Skeletal muscle satellite cell (primary cell): ENCODE results near the gene CREB3L2.

Source experiments
- H3K27me3 ChIP-seq: 2 replicates; pipeline ENCODE4 v1.7.0; 2013; ENCODE audit warnings: low read length; ENCODE audit not compliant: control insufficient read depth, insufficient read depth
- H3K36me3 ChIP-seq: 2 replicates; pipeline ENCODE4 v1.7.0; 2013; ENCODE audit warnings: mild to moderate bottlenecking, control low read depth, low read length; ENCODE audit not compliant: insufficient read depth
- H3K4me1 ChIP-seq: 2 replicates; pipeline ENCODE4 v1.7.0; 2013; ENCODE audit warnings: low read length; ENCODE audit not compliant: control insufficient read depth, insufficient read depth
- H3K4me2 ChIP-seq: 2 replicates; pipeline ENCODE4 v1.7.0; 2013; ENCODE audit warnings: mild to moderate bottlenecking, low read length
- H3K4me3 ChIP-seq: 2 replicates; pipeline ENCODE4 v1.7.0; 2013; ENCODE audit warnings: low read length
- H3K9ac ChIP-seq: 2 replicates; pipeline ENCODE4 v1.7.0; 2013; ENCODE audit warnings: mild to moderate bottlenecking, low read depth, low read length, moderate library complexity
- H3K9me3 ChIP-seq: replicated peaks from 2 replicates; pipeline ENCODE4 v1.7.0; 2013; ENCODE audit warnings: mild to moderate bottlenecking, control low read depth, low read length

The CREB3L2 gene

GRCh38 chr7:137967143-137968018 is 34.5 kb downstream of the CREB3L2 start:
- Histone ChIP-seq H3K9me3 (no peaks in the 10 kb centered on the region), H3K27me3 (no peaks in the 10 kb centered on the region), H3K4me2 (peak overlapping the region; percentile 6), H3K4me3 (peak overlapping the region; percentile 3), H3K9ac (peak overlapping the region; percentile 40), H3K4me1 (peaks cover 46% of the 10 kb centered on the region), H3K36me3 (peaks cover 14% of the 10 kb centered on the region)

GRCh38 chr7:137966641-137967142 is 35.2 kb downstream of the CREB3L2 start:
- H3K4me1 ChIP-seq = peaks cover 49% of the 10 kb centered on the region
- peak overlapping the region; percentile 40 for H3K9ac ChIP-seq

GRCh38 chr7:137965942-137966640 is 35.8 kb downstream of the CREB3L2 start:
- H3K9me3 ChIP-seq = no peaks in the 10 kb centered on the region
- H3K27me3 ChIP-seq = no peaks in the 10 kb centered on the region
- no peak overlapping the region for H3K4me2 ChIP-seq
- peak overlapping the region; percentile 40 for H3K9ac ChIP-seq
- H3K4me1 ChIP-seq = peaks cover 55% of the 10 kb centered on the region
- no peak overlapping the region for H3K4me3 ChIP-seq
- peaks cover 14% of the 10 kb centered on the region for H3K36me3 ChIP-seq

More at GRCh38 chr7:137966641-137967142, 35.2 kb downstream of the CREB3L2 start:
- Histone ChIP-seq H3K27me3 (no peaks in the 10 kb centered on the region), H3K36me3 (peaks cover 14% of the 10 kb centered on the region), H3K9me3 (no peaks in the 10 kb centered on the region), H3K4me2 (no peak overlapping the region), H3K4me3 (peak overlapping the region; percentile 3)

DNA sequence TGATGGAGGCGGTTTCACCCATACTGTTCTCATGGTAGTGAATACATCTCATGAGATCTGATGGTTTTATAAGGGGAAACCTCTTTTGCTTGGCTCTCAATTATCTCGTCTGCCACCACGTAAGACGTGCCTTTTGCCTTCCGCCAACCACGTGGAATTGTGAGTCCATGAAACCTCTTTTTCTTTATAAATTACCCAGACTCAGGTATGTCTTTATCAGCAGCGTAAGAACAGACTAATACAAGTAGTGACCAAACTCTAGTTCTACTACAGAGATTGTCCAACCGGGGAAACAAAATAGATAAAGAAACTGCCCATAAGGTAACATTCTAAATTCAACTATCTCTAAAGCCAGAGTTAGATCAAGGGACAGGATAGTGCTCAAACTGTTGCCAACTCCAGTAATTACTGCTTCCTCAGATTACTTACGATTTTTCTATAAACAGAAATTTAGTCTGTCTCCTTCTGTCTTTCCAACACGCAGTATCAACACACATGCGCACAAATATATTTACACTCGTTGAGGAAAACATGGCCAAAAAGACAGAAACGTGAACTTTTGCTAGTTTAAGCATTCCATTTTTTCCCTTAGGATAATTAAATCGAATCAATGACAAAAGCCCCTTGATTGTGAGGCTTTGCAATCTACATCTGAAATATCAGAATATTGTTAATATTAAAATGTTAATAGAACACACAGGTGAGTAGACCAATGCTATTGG is 36.9 kb downstream of the CREB3L2 start:
- H3K36me3 ChIP-seq = peaks cover 14% of the 10 kb centered on the region
- H3K4me1 ChIP-seq = peaks cover 47% of the 10 kb centered on the region
- no peak overlapping the region for H3K9ac ChIP-seq
- no peaks in the 10 kb centered on the region for H3K27me3 ChIP-seq
- H3K9me3 ChIP-seq = no peaks in the 10 kb centered on the region
- no peak overlapping the region for H3K4me3 ChIP-seq
- H3K4me2 ChIP-seq = no peak overlapping the region

DNA sequence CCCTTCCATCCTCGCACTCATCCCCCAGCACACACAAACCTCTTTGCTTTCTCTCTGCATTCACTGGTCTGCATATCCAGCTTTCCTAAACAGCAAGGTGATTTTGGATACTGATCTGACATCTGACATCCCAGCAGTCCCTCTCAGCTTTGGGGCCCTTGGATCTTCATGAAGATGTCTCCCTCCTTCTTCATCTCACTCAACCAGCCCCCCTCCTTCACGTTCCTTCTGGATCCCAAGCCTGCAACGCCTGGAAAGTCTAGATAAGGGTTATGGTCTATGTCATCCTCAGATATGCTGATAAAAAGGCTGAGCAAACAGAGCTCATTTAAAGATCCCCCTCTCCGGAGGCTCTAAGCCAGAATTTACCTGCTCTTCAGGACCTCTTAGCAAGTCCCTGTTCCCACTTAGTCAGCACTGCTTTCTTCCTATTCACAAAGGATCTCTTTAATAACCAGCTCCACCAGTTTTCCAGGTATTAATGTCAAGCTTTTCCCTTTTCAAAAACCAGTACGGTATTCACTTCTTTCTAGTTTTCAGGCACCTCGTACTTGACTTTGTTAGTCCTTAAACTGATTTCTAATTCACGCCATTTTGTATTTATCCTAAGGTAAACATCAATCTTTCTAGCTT is 38.9 kb downstream of the CREB3L2 start:
- Histone ChIP-seq H3K4me1 (peaks cover 41% of the 10 kb centered on the region), H3K4me2 (no peak overlapping the region), H3K36me3 (peaks cover 20% of the 10 kb centered on the region)

GRCh38 chr7:137962491-137962874 is 39.4 kb downstream of the CREB3L2 start:
- H3K9me3 ChIP-seq = no peaks in the 10 kb centered on the region
- peaks cover 41% of the 10 kb centered on the region for H3K4me1 ChIP-seq
- H3K4me3 ChIP-seq = no peak overlapping the region
- H3K9ac ChIP-seq = no peak overlapping the region
- no peak overlapping the region for H3K4me2 ChIP-seq
- H3K27me3 ChIP-seq = no peaks in the 10 kb centered on the region
- peaks cover 22% of the 10 kb centered on the region for H3K36me3 ChIP-seq

More for the DNA sequence above, 38.9 kb downstream of the CREB3L2 start:
- no peak overlapping the region for H3K4me3 ChIP-seq
- H3K9ac ChIP-seq = no peak overlapping the region
- no peaks in the 10 kb centered on the region for H3K9me3 ChIP-seq
- no peaks in the 10 kb centered on the region for H3K27me3 ChIP-seq

GRCh38 chr7:137961200-137962177 is 40.4 kb downstream of the CREB3L2 start:
- no peak overlapping the region for H3K4me2 ChIP-seq
- no peak overlapping the region for H3K9ac ChIP-seq
- H3K4me3 ChIP-seq = no peak overlapping the region
- H3K9me3 ChIP-seq = no peaks in the 10 kb centered on the region
- peaks cover 22% of the 10 kb centered on the region for H3K36me3 ChIP-seq
- H3K27me3 ChIP-seq = no peaks in the 10 kb centered on the region
- peaks cover 31% of the 10 kb centered on the region for H3K4me1 ChIP-seq

- no peak overlapping the region for H3K9ac ChIP-seq
- H3K27me3 ChIP-seq = no peaks in the 10 kb centered on the region
- H3K9me3 ChIP-seq = no peaks in the 10 kb centered on the region
- no peak overlapping the region for H3K4me2 ChIP-seq
- no peak overlapping the region for H3K4me3 ChIP-seq
- H3K4me1 ChIP-seq = peaks cover 26% of the 10 kb centered on the region
- peaks cover 22% of the 10 kb centered on the region for H3K36me3 ChIP-seq
Measured at GRCh38 chr7:137960020-137960419, 41.9 kb downstream of the CREB3L2 start.

DNA sequence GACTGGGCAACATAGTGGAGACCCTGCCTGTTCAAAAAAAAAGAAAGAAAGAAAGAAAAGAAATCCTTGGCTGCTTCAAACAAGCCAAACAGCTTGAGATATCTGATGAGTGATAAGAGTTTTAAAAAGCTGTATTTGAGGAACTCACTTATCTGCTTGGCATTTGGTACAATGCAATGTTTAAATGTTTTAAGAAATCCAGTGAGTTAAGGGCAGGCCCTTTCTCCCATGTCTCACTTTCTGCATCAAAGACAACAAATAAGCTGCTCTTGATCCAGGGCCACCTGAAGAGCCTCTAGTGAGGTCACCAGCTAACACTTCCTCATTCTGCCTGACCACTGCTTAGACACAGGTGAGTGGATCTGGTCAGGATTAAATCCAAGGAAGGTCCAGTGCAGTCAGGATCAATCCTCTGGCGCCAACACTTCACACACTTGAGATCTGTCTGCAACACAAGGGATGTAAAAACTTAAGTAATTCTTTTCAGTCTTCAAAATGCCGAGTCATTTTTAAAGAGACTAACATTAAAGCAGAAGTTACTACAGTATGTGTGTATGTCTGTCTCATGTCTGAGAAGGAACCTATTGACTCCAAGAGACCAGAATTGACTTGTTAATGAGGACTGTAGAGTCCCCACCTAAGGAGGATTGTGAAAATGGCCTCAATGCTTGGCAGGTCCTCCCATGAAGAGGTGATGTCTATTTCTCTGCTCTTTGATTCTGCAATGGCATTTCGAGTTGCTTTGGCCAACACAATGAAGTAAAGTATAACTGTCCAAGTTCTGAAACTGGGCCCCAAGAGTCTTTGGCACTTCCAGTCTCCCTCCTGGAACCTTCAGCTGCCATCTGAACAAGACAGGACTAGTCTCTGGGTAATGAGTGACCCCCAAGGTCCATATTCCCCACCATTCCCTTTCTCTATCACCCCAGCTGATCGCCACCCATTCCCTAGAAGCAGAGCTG is 43.1 kb downstream of the CREB3L2 start:
- Histone ChIP-seq H3K4me1 (peaks cover 38% of the 10 kb centered on the region), H3K4me2 (no peak overlapping the region), H3K9me3 (no peaks in the 10 kb centered on the region), H3K27me3 (no peaks in the 10 kb centered on the region), H3K36me3 (peaks cover 22% of the 10 kb centered on the region), H3K4me3 (no peak overlapping the region), H3K9ac (no peak overlapping the region)
